H9 (cell line): Measurements from ENCODE around the gene DMD. TPM values are rescaled to one million over a fixed set of nuclear protein-coding genes. Genes with fewer than 3 reads are reported as not detected.

Source experiments
- DNase-seq: peaks from one replicate; pipeline ENCODE4 v3.0.0-alpha.2; 2017
- H2AFZ ChIP-seq: one replicate; pipeline ENCODE4 v1.6.1; 2013; ENCODE audit warnings: mild to moderate bottlenecking, low read length, control low read depth, moderate library complexity
- H2AK5ac ChIP-seq: 2 replicates; pipeline ENCODE4 v1.6.1; 2013; ENCODE audit warnings: low read length, control low read depth, mixed read lengths; ENCODE audit not compliant: insufficient read length
- H2BK120ac ChIP-seq: one replicate; pipeline ENCODE4 v1.6.1; 2013; ENCODE audit warnings: low read depth, mild to moderate bottlenecking, low read length, control low read depth, inconsistent platforms; ENCODE audit not compliant: poor library complexity, severe bottlenecking
- H2BK12ac ChIP-seq: 2 replicates; pipeline ENCODE4 v1.6.1; 2013; ENCODE audit warnings: low read length, control low read depth, mixed read lengths, low read depth; ENCODE audit not compliant: insufficient read length
- H2BK15ac ChIP-seq: 2 replicates; pipeline ENCODE4 v1.6.1; 2013; ENCODE audit warnings: low read depth, low read length, control low read depth
- H2BK20ac ChIP-seq: one replicate; pipeline ENCODE4 v1.6.1; 2013; ENCODE audit warnings: low read depth, mild to moderate bottlenecking, low read length, control low read depth, inconsistent platforms; ENCODE audit not compliant: poor library complexity, severe bottlenecking
- H2BK5ac ChIP-seq: 2 replicates; pipeline ENCODE4 v1.6.1; 2013; ENCODE audit warnings: low read length, control low read depth, mixed read lengths; ENCODE audit not compliant: insufficient read length
- H3K14ac ChIP-seq: 2 replicates; pipeline ENCODE4 v1.6.1; 2013; ENCODE audit warnings: low read length, control low read depth; ENCODE audit not compliant: insufficient read depth
- H3K18ac ChIP-seq: 2 replicates; pipeline ENCODE4 v1.6.1; 2013; ENCODE audit warnings: low read depth, mild to moderate bottlenecking, mixed read lengths, low read length, control low read depth; ENCODE audit not compliant: insufficient read length
- H3K23ac ChIP-seq: 2 replicates; pipeline ENCODE4 v1.6.1; 2013; ENCODE audit warnings: low read length, control low read depth, mixed read lengths, low read depth; ENCODE audit not compliant: insufficient read length
- H3K23me2 ChIP-seq: 2 replicates; pipeline ENCODE4 v1.6.1; 2013; ENCODE audit warnings: low read depth, mild to moderate bottlenecking, mixed read lengths, low read length, control low read depth; ENCODE audit not compliant: insufficient read length, poor library complexity, severe bottlenecking
- H3K27ac ChIP-seq: 2 replicates; pipeline ENCODE4 v1.5.1; 2013; ENCODE audit warnings: low read length, control low read depth, mixed read lengths, low read depth; ENCODE audit not compliant: insufficient read length
- H3K27me3 ChIP-seq: 2 replicates; pipeline ENCODE4 v1.6.1; 2013; ENCODE audit warnings: low read length, control low read depth, inconsistent platforms; ENCODE audit not compliant: insufficient read depth
- H3K4ac ChIP-seq: 2 replicates; pipeline ENCODE4 v1.6.1; 2013; ENCODE audit warnings: low read depth, mild to moderate bottlenecking, control low read depth, inconsistent platforms, low read length, moderate library complexity
- H3K4me1 ChIP-seq: 2 replicates; pipeline ENCODE4 v1.6.1; 2013; ENCODE audit warnings: low read length, control low read depth, inconsistent platforms; ENCODE audit not compliant: insufficient read depth
- H3K4me2 ChIP-seq: 2 replicates; pipeline ENCODE4 v1.6.1; 2013; ENCODE audit warnings: low read length, control low read depth, mixed read lengths; ENCODE audit not compliant: insufficient read length, insufficient read depth
- H3K56ac ChIP-seq: 2 replicates; pipeline ENCODE4 v1.6.1; 2013; ENCODE audit warnings: low read depth, mild to moderate bottlenecking, mixed read lengths, low read length, control low read depth; ENCODE audit not compliant: insufficient read length
- H3K79me1 ChIP-seq: 2 replicates; pipeline ENCODE4 v1.6.1; 2013; ENCODE audit warnings: low read depth, mild to moderate bottlenecking, moderate library complexity, low read length, control low read depth, inconsistent platforms; ENCODE audit not compliant: insufficient read depth, poor library complexity, severe bottlenecking
- H3K79me2 ChIP-seq: 2 replicates; pipeline ENCODE4 v1.6.1; 2013; ENCODE audit warnings: low read length, control low read depth, inconsistent platforms; ENCODE audit not compliant: insufficient read depth
- H3K9ac ChIP-seq: 2 replicates; pipeline ENCODE4 v1.6.1; 2013; ENCODE audit warnings: low read length, control low read depth, mixed read lengths; ENCODE audit not compliant: insufficient read length; ENCODE audit errors: extremely low read depth
- H3K9me3 ChIP-seq: one replicate; pipeline ENCODE4 v1.6.1; 2013; ENCODE audit warnings: low read depth, low read length, inconsistent platforms; ENCODE audit not compliant: control insufficient read depth
- H3T11ph ChIP-seq: one replicate; pipeline ENCODE4 v1.6.1; 2013; ENCODE audit warnings: mild to moderate bottlenecking, low read length, control low read depth, inconsistent platforms
- H4K20me1 ChIP-seq: one replicate; pipeline ENCODE4 v1.6.1; 2013; ENCODE audit not compliant: control insufficient read depth, insufficient read length, insufficient read depth
- H4K5ac ChIP-seq: 2 replicates; pipeline ENCODE4 v1.6.1; 2013; ENCODE audit warnings: low read depth, mild to moderate bottlenecking, mixed read lengths, low read length, control low read depth; ENCODE audit not compliant: insufficient read length
- H4K8ac ChIP-seq: replicated peaks from 2 replicates; pipeline ENCODE4 v1.6.1; 2013; ENCODE audit warnings: low read length, control low read depth, mixed read lengths, low read depth; ENCODE audit not compliant: insufficient read length
- H4K91ac ChIP-seq: 2 replicates; pipeline ENCODE4 v1.6.1; 2013; ENCODE audit warnings: low read depth, mild to moderate bottlenecking, moderate library complexity, mixed read lengths, low read length, control low read depth; ENCODE audit not compliant: insufficient read length
- H3K27ac Mint-ChIP-seq, 3 experiments: 2 replicates in 2 of 3; 3 replicates in 1 of 3; pipeline ENCODE4 v1.8.0; 2020 to 2021; ENCODE audit warnings: mixed read lengths in 3 of 3, mild to moderate bottlenecking in 1 of 3, moderate library complexity in 1 of 3
- H3K27me3 Mint-ChIP-seq: 2 replicates; pipeline ENCODE4 v1.8.0; 2021; ENCODE audit warnings: low read depth, mild to moderate bottlenecking, moderate library complexity, mixed read lengths
- H3K36me3 Mint-ChIP-seq, 3 experiments: 2 replicates in 2 of 3; 3 replicates in 1 of 3; pipeline ENCODE4 v1.8.0; 2020 to 2021; ENCODE audit warnings: low read depth in 3 of 3, mixed read lengths in 3 of 3; ENCODE audit not compliant: insufficient read depth in 1 of 3
- H3K4me1 Mint-ChIP-seq, 2 experiments: 2 replicates each; pipeline ENCODE4 v1.8.0; 2020; ENCODE audit warnings: mixed read lengths in 2 of 2
- H3K4me3 Mint-ChIP-seq, 2 experiments: 2 replicates in 1 of 2; 3 replicates in 1 of 2; pipeline ENCODE4 v1.8.0; 2020 to 2021; ENCODE audit warnings: mild to moderate bottlenecking in 2 of 2, mixed read lengths in 2 of 2, moderate library complexity in 1 of 2
- H3K9me3 Mint-ChIP-seq, 2 experiments: 2 replicates in 1 of 2; 3 replicates in 1 of 2; pipeline ENCODE4 v1.8.0; 2020; ENCODE audit warnings: mild to moderate bottlenecking in 2 of 2, mixed read lengths in 2 of 2, moderate library complexity in 1 of 2
- WGBS: extraction: QIAGEN DNeasy Blood & Tissue Kit; methylation state at CpG from one replicate; pipeline ENCODE4 v1.1.7; 2013; ENCODE audit warnings: missing lambda C conversion rate, low lambda C conversion rate, mixed read lengths; ENCODE audit not compliant: insufficient read length; ENCODE audit errors: extremely low coverage; 5-methylcytosine and 5-hydroxymethylcytosine counted together
- total RNA-seq: library from RNA; stranded (reverse); gene quantifications from 2 replicates; pipeline ENCODE4 v1.2.1, GENCODE V29; 2021
- TF ChIP-seq, protein P1 (sequence below): fragments of 200-600 bp; sonication (generic); conservative IDR thresholded peaks from 3 replicates; pipeline ENCODE4 v1.8.0; 2021; ENCODE audit warnings: antibody characterized with exemption, mild to moderate bottlenecking

The DMD gene
- total RNA-seq, 1 experiment from 2014 or later, result 3.8 TPM

- Mint-ChIP-seq H3K27me3 (no peaks in the 10 kb centered on the region), H3K4me3 (no peak overlapping the region), H3K4me1 (no peaks in the 10 kb centered on the region), H3K27ac (no peak overlapping the region), H3K9me3 (peaks cover 29 to 42% of the 10 kb centered on the region in 2 experiments), H3K36me3 (no peaks in the 10 kb centered on the region; a peak in 1 of 7 replicates)
- H3K79me2 ChIP-seq, result no peaks in the 10 kb centered on the region
- WGBS, result no CpG with 5 or more reads among the region's 3 CpGs
- H3K9me3 ChIP-seq, result peaks cover 7% of the 10 kb centered on the region
- no peak overlapping the region for H3K23ac ChIP-seq
- TF ChIP-seq, protein P1, sequence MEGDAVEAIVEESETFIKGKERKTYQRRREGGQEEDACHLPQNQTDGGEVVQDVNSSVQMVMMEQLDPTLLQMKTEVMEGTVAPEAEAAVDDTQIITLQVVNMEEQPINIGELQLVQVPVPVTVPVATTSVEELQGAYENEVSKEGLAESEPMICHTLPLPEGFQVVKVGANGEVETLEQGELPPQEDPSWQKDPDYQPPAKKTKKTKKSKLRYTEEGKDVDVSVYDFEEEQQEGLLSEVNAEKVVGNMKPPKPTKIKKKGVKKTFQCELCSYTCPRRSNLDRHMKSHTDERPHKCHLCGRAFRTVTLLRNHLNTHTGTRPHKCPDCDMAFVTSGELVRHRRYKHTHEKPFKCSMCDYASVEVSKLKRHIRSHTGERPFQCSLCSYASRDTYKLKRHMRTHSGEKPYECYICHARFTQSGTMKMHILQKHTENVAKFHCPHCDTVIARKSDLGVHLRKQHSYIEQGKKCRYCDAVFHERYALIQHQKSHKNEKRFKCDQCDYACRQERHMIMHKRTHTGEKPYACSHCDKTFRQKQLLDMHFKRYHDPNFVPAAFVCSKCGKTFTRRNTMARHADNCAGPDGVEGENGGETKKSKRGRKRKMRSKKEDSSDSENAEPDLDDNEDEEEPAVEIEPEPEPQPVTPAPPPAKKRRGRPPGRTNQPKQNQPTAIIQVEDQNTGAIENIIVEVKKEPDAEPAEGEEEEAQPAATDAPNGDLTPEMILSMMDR, result no peak
- no peak overlapping the region for H2BK20ac ChIP-seq
- no peak overlapping the region for H3K14ac ChIP-seq
- H3K56ac ChIP-seq, result no peak overlapping the region
- H3K4me2 ChIP-seq, result no peak overlapping the region
- no peak overlapping the region for H3K27ac ChIP-seq
- H3K23me2 ChIP-seq, result no peaks in the 10 kb centered on the region
- H2AK5ac ChIP-seq, result no peak overlapping the region
- no peak overlapping the region for H3K4ac ChIP-seq
- H2AFZ ChIP-seq, result no peak overlapping the region
- no peaks in the 10 kb centered on the region for H3K79me1 ChIP-seq
- no peak overlapping the region for H2BK120ac ChIP-seq
- H2BK15ac ChIP-seq, result no peak overlapping the region
- no peaks in the 10 kb centered on the region for H3K4me1 ChIP-seq
- H2BK5ac ChIP-seq, result no peak overlapping the region
- no peak overlapping the region for H3T11ph ChIP-seq
- no peaks in the 10 kb centered on the region for H4K20me1 ChIP-seq
- no peak overlapping the region for H4K8ac ChIP-seq
- H3K9ac ChIP-seq, result no peak overlapping the region
- H4K91ac ChIP-seq, result no peak overlapping the region
- no peak overlapping the region for H2BK12ac ChIP-seq
- H3K27me3 ChIP-seq, result no peaks in the 10 kb centered on the region
- no peak for DNase-seq
- H4K5ac ChIP-seq, result no peak overlapping the region
- H3K18ac ChIP-seq, result no peak overlapping the region
Measured at GRCh38 chrX:31934015-31934414, 1277.3 kb downstream of the DMD start.
